GM18870 (cell line): ENCODE results near the gene NTN5.
"Not testable (repeated sequence)": the region's sequence is repeated elsewhere in the genome, so short reads cannot be mapped to it uniquely, and the experiment has no call there.

Experiments used
- ATAC-seq: cut with Tn5 transposase; IDR thresholded peaks from one replicate; pipeline ENCODE4 v1.9.1; 2021; ENCODE audit warnings: moderate library complexity; ENCODE audit not compliant: unreplicated experiment

The NTN5 gene

DNA sequence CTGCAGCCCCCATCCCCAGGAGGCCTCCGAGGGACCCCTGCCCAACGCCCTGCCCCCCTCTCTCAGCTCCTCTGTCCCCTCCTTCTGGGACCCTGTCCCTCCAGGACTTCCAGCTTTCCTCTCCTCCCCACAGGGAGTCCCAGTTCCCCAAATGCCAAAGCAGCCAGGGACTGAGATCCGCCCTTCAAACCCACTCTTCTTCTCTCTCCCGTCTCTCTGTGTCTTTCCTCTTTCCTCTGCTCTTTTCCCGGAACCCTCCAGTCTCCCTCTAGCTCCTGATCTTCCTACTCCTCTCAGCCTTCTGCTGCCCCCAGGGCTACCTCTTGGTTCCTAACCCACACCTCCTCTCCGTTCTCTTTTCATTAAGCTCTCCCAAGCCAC lies 27.2 kb downstream of the NTN5 start:
- no peak for ATAC-seq

DNA sequence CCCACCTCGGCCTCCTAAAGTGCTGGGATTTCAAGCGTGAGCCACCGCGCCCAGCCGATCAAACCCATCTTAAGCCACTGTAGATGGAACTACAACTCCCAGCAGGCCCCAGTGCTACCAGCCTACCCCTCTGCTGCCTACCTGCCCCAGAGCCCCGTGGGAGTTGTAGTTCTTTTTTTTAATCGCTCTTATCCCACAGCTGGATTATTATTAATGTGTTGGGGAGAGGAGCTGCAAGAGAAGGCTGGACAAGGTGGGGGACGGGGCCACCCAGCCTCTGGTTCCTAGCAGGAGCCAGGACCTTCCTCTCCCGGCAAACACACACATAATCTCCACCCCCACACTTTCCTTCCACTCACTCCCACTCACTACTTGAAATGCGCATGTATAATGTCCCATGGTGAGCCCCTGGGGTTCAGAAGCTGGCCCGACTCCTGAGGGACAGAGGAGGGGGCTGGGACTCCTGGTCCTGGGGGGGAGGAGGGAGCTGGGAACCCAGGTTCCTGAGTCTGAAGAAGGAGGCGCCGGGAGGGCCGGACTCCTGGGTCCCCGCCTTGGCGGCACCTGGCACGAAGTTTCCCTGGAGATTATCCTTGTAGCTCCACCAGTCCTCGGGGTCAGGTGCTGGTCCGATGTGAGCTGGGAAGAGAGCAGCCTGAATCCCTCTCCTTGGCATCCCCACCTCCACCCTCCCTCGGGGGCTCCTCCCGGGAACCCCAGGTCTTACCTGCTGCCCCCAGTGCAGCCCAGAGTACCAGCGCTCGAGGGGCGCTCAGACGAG lies 27.8 kb downstream of the NTN5 start:
- ATAC-seq: no peak

DNA sequence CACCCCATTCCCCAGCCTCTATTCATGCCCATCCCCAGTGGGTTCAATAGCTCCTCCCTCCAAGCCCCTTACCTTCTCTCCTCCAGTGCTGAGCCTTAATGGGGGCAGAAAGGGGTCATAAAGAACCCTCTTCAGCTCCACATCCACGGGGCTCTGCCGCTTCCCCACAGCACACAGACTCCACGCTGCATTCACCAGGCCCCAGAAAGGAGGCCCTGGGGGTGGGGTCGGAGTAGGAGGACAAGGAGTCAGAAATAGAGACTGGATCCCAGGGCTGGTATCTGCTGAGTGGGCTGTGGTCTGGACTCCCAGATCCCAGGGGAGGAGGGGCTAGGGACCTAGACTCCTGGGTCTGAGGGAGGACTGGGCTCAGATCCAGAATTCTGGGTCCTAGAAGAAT lies 28.5 kb downstream of the NTN5 start:
- ATAC-seq: no peak

DNA sequence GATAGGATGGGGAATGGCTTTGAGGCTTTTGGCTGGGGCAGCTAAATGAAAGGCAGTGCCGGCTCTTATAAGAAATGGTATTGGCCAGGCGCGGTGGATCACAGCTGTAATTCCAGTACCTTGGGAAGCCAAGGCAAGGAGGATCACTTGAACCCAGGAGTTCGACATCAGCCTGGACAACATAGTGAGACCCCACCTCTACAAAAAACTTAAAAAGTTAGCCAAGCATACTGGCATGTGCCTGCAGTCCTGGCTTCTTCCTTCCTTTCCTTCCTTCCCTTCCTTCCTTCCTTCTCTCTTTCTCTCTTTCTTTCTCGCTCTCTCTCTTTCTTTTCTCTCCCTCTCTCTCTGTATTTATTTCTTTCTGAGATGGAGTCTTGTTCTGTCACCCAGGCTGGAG lies 30.0 kb downstream of the NTN5 start:
- ATAC-seq: no peak

DNA sequence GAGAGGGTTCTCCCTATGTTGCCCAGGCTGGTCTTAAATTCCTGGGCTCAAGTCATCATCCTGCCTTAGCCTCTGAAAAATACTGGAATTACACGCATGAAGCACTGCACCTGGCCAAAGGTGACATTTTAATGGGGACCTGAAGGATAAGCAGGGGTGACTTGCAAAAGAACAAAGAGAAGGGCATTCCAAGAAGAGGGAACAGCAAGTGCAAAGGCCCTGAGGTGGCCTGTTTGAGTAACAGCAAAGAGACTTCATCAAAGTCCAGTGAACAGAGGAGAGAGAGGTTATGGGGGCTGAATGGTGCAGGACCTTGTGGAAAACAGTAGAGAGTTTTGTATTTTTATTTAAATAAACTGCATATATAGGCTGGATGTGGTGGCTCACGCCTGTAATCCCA lies 31.0 kb downstream of the NTN5 start:
- ATAC-seq: no peak

DNA sequence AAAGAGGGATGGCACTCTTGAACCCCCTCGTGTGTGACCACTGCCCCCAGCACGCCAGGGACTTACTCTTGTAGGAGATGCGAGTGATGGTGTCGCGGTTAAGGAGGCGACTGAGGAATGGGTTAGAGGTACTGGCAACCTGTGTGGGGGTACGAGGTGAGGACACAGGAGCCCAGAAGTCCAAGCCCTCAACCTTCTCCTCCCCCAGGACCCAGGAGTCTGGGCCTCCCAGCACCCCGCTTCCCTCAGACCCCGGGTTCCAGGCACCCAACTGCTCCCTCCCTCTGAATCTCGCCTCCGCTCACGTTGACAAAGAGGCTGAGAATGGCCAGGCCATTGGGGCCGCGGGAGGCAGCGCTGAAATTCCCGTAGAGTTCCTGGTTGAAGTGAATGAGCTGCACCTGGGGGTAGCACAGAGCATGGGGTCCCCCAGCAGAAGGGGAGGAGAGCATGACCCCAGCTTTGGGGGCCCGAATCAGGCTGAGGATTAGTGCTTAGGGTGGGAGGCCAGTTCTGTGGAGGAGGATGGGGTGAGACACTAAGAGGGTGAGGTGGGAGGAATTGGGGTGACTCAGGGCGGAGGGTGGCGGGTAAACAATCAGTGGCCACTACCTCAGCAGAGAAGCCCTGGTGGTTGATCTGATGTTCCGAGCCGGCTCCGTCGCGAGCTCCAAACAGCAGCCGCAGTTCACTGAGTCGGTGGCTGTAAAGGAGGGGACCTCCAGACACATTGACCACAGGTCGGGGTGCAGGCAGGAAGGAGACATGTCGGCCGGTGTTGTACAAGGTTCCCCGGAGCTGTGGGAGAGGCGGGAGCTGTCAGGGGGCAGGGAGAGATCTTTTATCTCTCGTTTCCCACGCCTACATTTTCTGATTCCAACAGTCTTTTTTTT lies 33.1 kb downstream of the NTN5 start:
- ATAC-seq: no peak

DNA sequence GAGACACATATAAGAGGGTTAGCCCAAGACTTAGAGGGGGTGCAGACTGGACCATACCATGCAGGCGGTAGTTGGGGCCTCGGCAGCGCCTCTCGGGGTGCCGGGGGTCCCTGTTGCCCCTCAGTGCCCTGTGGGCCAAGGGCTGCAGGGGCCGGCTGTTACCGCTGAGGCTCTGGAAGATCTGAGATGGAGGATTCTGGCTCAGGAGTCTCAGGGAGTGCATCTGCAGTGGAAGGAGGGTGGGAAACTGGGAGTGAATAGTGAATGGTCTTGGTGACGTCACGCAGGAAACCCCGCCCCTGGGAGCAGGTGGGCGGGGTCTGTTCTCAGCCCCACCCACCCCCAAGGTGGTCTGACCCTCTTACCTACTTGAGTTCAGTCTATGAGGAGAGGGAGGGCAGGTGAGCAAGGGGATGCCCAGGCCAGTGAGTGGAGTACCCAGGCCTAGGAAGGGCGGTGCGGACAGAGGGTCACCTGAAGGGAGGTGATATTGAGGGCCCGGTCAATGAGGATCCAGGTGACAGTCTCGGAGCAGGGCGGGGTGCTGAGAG lies 33.9 kb downstream of the NTN5 start:
- ATAC-seq: no peak

DNA sequence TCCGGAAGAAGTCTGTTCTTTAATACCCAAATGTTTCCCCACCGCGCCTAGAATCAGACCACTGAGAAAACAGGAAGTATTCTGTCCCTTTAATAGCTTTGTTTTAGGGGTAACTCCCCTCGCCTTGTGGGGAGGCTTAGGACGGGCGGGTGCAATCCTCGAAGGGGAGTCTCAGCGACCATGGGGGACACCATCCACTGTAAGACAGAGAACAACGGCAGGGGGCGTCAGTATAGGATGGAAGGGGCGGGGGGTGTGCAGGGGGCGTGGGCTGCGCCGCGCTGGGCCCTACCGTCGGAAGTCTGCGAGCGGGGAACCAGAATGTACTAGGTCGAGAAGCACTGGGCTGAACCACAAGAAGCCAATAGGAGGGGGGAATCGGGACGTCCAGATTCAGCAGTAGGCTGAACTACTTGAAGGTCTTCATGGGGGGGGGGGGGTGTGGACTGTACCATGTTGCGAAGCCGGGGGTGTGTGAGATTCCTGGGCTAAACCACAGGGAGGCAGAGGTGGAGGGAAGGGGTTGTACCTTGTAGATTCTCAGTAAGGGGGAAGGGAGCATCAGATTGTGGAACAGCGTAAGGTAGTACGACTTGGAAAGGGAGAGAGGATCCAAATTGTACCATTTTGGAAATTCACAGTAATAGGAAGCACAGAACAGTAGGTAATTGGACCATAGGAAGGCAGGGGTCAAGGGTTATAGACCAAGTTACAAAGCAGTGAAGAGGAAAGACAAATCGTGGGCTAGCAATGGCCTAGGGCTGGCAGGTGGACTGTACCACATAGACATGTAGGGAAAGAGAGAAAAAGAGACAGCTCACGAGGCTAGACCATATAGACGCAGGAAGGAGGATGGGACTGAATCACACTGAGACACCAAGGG lies 34.6 kb downstream of the NTN5 start:
- ATAC-seq: peak; percentile 11

DNA sequence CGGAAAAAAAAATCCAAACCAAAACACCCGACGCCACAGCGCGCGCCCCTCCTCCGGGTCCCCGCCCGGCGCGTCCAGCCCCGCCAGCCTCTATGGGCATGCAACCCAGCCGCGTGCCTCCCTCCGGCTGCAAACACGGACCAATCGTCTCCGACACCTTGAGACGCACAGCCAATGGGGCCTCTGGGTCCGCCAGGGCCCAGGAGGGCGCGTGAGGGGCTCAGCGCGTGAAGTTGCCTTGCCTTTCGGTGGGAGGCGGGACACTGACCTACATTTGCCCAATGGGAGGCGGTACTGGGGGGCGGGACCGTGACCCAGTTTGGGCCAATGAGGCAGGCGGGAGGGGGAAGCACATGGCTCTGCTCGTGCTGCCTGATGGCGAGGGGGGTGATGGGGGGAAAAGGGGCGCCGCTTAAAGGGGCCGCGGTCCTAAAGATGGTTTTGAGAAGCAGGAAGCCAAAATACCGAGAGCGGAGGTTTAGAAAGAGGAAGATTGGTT lies 35.3 kb downstream of the NTN5 start:
- peak; percentile 71 for ATAC-seq

DNA sequence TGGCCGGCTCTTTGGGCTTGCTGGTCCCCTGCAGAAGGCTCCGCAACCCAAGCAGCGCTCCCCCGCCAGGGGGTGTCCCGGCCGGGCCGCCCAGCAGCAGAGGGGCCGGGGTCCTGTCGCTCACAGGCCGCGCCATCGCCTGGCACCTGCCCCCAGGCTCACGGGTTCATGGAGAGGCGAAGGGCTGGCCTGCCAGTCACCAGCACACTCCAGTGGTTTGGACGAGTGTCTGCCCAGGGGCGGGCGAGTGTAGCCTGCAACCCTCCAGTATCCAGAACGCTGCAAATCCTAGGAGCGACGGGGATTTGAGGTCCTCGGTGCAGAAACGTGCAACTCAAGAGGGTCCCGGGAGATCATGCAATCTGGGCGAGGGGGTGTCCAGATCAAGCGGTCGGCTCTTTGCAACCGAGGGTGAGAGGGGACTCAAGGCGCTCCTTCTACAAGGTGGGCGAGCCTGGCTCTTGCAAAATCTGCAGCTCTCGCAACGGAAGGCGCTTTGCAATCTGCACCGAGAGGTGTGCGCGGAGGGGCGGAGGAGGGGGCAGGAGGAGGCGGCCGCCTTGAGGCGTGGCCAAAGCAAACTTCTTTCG lies 35.9 kb downstream of the NTN5 start, which contains the start of gene DBP:
DBP (minus strand) TSS at position 521 of the 590 bp plus-strand sequence; CDS start at position 136, 385 bp downstream.
- no peak for ATAC-seq

DNA sequence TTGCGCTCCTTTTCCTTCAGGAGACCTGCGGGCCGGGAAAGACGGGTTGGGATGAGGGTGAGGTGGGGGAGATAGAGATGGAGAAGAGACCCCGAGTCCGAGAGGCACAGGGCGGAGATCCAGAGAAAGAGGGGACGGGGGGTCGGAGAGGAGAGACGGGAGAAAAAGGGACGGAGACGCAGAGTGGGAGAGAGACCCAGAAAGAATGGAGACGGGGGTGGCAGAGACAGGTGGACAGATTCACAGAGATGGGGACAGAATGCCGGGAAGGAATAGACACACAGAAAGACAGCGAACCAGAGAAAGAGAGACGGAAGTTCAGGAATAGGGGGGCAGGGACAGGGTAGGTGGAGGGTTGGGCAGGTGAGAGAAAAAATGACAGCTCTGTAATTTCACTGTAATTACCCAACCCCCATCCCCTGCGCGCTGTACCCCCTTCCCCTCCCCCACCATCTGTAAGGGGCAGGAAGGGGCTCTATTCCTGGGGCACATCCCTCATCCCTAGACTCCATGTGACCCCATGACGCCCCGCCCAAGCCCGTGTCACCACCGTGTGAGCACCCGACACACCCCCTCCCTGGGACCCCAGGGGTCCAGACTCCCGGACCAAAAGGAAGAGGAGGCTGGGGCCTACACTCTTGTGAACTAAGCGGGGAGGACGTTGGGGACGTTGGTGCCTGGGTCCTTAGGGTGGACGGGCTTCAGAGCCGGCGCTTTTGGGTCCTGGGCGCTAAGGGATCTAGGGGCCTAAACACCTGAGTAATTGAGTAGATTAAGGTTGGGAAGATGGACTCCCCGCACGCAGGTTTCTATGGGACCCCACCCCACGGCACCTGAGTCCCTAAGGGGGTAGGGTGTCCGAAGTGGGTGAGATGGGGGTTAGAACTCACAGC lies 36.6 kb downstream of the NTN5 start:
- no peak for ATAC-seq

DNA sequence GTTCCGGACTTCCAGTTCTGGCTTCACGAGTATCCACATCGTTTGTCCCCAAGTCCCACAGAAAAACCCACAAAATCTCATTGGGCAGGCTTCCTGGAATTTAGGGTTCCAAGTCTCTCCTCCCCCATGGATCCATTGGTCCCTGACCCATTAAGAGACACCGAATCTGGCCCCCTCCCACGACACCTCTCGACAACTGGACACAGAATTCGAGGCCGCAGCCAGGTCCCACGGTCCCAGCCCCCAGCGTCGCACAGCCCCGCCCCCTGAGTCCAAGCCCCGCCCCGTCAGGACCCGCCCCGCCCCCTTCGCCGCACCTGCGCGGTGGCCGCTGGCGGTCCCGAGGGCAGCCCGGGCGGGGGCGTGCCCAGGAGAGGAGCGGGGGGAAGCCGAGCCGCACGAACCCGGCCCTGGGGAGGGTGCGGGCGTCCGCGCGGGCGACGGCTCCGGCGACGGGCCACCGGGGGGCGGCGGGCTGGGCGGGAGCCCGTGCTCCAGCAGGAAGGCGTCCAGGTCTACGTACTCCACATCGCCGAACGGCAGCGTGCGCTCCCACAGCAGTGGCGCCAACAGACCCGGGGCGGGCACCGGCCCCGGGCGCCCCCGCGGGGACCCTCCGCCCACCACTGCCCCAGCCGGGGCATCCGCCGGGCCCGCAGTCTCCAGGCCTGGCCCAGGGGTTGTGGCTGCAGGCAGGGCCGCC lies 37.4 kb downstream of the NTN5 start:
- ATAC-seq: no peak

DNA sequence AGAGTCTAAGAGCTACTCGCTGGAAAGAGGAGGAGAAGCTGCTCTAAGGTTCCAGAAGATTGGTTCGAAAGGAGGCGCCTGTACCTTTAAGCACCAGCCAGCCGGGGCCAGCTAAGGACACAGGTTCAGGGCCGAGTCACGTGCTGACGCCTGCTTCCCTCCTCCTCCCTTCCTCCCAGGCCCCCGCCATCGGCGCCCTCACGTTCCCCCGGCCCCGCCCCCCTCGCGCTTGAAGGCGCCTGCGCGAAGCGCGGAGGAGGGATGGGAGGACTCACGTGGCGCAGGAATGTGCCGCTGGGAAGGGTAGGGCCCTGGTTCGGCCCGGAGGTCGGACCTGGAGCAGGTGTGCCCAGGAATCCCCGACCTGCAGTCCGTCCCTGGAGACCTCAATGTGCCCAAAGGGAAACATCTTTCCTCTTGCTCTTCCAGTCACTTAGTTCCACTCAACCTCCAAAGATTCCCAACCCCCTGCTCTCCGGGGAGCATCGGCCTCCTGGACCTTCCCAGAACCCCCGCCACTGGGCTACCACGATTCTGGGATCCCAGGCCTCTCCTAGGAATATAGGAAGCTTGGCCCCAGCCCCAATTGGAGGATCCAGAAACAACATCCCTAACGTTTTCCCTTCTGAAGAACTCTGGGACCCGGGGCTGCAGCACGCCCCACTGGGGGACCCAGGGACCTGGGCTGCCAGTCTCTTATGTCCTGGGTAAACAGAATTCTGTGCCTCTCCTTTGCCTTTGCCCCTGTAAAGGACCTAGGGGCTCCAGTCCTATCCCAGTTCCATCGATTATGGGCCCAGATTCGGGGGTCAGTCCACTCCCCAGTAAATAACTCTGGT lies 38.2 kb downstream of the NTN5 start:
- peak; percentile 27 for ATAC-seq

DNA sequence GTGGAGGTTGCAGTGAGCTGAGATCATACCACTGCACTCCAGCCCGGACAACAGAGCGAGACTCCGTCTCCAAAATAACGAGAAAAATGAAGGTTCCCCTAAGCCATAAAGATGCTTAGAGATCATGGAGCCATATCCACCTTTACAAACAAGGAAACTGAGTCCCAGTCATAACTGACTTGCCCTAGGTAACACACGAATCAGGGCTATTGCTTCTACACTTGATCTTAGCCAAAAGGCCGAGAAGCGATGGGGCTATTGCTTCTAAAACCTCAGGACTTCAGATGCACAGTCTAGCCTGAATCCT lies 38.8 kb downstream of the NTN5 start:
- ATAC-seq: no peak

DNA sequence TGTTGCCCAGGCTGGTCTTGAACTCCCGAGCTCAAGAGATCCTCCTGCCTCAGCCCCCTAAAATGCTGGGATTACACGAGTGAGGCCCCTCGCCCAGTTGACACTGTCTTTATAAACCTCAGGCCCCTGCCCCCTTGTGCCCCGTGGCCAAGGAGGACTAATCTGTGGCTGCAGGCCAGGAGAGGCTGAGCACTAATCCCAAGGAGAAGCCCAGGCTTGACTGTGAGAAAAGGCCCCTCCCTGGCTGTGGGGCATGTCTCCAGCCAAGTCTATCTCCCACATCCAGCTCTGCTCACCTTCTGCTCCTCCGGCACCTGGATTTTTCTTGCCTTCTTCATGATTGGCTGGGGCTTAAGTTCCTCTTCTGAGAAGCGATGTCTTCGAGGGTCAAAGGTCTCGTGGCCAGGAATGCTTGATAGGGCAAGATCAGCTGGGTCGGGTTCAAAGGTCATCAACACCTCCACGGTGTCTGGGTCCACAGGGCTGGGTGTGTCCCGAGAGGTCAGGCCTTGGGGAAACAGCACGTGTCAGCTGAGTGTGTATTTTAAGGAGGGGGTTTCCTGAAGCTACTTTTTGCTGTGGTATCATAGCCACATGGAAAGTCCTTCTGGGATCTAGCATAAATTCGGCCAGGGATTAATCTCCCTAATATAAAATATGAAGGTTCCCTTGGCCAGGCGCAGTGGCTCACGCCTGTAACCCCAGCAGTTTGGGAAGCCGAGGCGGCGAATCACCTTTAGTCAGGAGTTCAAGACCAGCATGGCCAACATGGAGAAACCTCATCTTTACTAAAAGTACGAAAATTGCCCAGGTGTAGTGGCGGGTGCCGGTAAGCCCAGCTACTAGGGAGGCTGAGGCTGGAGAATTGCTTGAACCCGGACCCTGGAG lies 39.4 kb downstream of the NTN5 start:
- no peak for ATAC-seq

DNA sequence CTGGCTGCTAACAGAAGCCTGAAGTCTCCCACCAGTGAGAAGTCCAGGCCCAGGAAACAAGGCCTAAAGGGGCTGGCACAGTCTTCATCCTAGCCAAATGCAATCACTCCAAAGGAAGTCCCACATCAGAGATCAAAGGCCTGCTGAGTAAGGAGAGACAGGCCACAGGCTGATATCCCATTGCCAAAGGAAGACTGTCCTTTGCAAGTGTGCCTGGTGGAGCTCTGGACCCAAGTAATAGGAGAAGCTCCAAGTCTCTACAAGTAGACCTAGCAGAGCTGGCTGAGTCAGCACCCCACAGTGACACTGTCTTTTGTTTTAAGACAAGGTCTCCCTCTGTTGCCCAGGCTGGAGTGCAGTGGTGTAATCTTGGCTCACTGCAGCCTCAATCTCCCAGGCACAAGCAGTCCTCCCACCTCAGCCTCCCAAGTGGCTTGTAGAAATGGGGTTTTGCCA lies 40.1 kb downstream of the NTN5 start:
- no peak for ATAC-seq

DNA sequence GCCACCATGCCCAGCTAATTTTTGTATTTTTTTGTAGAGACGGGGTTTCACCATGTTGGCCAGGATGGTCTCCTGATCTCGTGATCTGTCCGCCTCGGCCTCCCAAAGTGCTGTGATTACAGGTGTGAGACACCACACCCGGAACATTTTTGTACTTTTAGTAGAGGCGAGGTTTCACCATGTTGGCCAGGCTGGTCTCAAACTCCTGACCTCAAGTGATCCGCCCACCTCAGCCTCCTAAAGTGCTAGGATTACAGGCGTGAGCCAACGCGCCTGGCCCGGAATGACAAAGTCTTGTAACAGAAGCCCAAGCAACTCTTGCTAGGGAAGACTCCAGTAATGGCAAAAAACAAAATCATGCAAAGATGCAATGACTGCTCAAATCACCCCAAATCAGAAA lies 40.5 kb downstream of the NTN5 start:
- not testable (repeated sequence) for ATAC-seq
